ENCODE measurements around the gene HAO1. TPM values are rescaled to one million over a fixed set of nuclear protein-coding genes. Genes with fewer than 3 reads are reported as not detected.

Gene HAO1
- total RNA-seq, 3 donors from 2014 or later, result not detected

DNA sequence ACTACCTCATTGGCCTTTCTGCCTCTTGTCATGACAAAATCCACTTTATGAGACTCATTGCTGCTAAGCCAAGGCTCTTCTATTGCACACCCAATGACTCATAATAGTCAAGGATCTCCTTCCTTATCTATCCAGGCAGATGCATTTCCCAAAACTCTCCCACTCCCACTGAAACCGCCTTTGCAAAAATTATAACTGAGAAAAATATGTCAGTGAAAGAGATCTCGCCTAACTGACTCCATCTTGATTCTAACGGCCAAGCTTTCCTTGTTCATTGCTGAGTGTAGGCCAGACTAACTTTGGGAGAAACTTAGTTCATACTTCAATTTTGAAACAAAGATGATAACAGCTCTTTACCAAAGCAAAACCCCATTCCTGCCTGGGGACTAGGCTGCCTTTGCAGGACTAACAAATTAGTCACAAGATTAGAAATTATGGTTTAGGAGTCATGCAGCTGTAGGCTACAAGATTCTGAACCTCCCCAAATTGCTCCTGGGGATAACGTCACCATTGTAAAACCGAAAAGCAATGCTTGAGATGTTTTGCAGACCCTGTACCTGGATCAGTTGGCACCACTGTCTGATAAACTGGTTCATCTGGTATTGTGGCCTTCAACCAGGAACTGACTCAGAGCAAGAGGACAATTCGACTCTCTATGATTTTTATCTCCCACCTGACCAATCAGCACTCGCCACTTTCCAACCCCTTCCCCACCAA lies 47.1 kb downstream of the HAO1 start:
- DNase-seq, result no peak
- no peak for ATAC-seq
- intact Hi-C loops (cut with DNase I, micrococcal nuclease), result no loop called here
- Histone ChIP-seq H3K36me3 (ENCODE audit: low read depth) (no peaks in the 10 kb centered on the region), H3K4me3 (no peak overlapping the region), H3K9me3 (no peaks in the 10 kb centered on the region), H3K4me1 (ENCODE audit: low read depth) (no peaks in the 10 kb centered on the region)
- TF ChIP-seq, protein P1, sequence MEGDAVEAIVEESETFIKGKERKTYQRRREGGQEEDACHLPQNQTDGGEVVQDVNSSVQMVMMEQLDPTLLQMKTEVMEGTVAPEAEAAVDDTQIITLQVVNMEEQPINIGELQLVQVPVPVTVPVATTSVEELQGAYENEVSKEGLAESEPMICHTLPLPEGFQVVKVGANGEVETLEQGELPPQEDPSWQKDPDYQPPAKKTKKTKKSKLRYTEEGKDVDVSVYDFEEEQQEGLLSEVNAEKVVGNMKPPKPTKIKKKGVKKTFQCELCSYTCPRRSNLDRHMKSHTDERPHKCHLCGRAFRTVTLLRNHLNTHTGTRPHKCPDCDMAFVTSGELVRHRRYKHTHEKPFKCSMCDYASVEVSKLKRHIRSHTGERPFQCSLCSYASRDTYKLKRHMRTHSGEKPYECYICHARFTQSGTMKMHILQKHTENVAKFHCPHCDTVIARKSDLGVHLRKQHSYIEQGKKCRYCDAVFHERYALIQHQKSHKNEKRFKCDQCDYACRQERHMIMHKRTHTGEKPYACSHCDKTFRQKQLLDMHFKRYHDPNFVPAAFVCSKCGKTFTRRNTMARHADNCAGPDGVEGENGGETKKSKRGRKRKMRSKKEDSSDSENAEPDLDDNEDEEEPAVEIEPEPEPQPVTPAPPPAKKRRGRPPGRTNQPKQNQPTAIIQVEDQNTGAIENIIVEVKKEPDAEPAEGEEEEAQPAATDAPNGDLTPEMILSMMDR (IDR thresholded peaks at IDR 0.05), result no peak

DNA sequence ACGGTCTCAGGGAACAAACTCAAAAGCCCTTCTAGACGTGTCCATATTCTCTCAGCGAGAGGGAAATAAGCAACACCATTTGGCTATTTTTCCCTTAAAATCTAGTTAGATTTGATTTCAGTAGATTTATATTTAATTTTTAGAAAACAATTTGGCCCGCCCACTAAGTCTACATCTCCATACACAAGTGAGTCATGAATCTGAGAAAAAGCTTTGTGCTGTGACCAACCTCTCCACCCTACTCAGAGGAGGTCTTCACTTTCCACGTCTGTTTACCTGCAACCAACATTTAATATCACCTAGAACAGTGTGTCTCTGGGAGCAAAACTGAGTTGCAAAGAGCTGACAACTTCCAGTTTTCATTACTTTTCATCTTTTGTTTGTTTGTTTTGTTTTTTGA lies 48.6 kb downstream of the HAO1 start:
- ATAC-seq (no peak), DNase-seq (no peak)
- Histone ChIP-seq H3K4me1 (ENCODE audit: low read depth) (no peaks in the 10 kb centered on the region), H3K4me3 (no peak overlapping the region), H3K9me3 (no peaks in the 10 kb centered on the region), H3K36me3 (ENCODE audit: low read depth) (no peaks in the 10 kb centered on the region)
- TF ChIP-seq, protein P1 (IDR thresholded peaks at IDR 0.05), result no peak
- intact Hi-C loops (cut with DNase I, micrococcal nuclease), result no loop called here

DNA sequence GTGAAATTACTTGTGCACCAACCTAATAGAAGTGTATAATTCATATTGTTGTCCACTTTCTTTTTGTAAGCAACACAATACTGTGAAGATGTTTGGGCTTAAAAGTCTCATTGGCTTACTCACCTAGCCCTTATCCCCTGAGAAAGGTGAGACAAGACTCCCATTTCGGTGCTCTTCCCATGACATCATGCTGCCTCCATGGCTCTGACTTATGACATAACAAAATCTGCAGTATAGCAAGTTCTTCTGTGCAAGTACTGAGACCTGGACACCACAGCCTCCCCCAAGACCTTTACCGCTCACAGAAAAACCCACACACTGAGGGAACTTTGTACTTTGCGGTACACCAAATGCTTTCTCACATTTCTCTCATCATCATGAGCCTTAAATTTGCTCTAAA lies 50.5 kb downstream of the HAO1 start:
- intact Hi-C loops (cut with DNase I, micrococcal nuclease), result no loop called here
- H3K9me3 ChIP-seq, result no peaks in the 10 kb centered on the region
- ATAC-seq (no peak), DNase-seq (no peak)
- no peaks in the 10 kb centered on the region for H3K4me1 ChIP-seq (ENCODE audit: low read depth)
- H3K4me3 ChIP-seq, result no peak overlapping the region
- TF ChIP-seq, protein P1 (IDR thresholded peaks at IDR 0.05), result no peak
- H3K36me3 ChIP-seq (ENCODE audit: low read depth), result no peaks in the 10 kb centered on the region

DNA sequence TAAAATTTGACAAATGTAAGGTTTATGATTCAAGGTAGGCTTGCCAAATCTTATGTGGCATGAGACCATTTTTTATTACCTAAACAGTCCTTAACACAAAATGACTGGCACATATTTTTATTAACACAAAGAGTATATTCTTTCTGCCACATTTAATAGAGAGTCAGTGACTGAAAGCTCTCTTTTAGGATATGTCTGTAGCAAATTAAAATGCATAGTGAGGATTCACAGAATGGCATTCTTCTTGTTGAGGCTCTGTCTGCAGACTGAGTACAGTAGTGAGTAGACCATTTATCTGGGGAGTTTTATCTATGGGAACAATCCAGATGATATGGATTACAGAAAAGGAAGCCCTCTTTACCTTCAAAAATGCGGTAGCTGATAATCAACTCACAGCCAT lies 56.5 kb downstream of the HAO1 start:
- Histone ChIP-seq H3K4me1 (ENCODE audit: low read depth) (no peaks in the 10 kb centered on the region), H3K9me3 (no peaks in the 10 kb centered on the region), H3K4me3 (no peak overlapping the region), H3K36me3 (ENCODE audit: low read depth) (no peaks in the 10 kb centered on the region)
- intact Hi-C loops (cut with DNase I, micrococcal nuclease), result no loop called here
- TF ChIP-seq, protein P1 (IDR thresholded peaks at IDR 0.05), result no peak
- DNase-seq (no peak), ATAC-seq (no peak)

DNA sequence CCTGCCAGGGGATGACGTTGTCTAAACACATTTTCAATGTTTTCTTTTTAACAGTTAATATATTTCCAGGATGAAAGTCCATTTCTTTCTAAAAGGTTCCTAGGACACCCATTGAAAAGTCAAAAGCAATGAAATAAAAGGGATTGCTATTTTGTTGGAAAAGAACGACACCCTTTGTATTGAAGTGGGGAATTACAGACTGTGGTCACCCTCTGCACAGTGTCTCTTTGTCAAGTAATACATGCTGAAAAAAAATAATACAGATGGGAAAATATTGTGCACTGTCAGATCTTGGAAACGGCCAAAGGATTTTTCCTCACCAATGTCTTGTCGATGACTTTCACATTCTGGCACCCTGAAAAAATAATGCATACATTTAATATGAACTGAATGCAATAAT lies 56.9 kb downstream of the HAO1 start:
- H3K36me3 ChIP-seq (ENCODE audit: low read depth), result no peaks in the 10 kb centered on the region
- no peak for DNase-seq
- ATAC-seq, result no peak
- no peaks in the 10 kb centered on the region for H3K9me3 ChIP-seq
- intact Hi-C loops (cut with DNase I, micrococcal nuclease), result no loop called here
- no peaks in the 10 kb centered on the region for H3K4me1 ChIP-seq (ENCODE audit: low read depth)
- H3K4me3 ChIP-seq, result no peak overlapping the region
- TF ChIP-seq, protein P1 (IDR thresholded peaks at IDR 0.05), result no peak

DNA sequence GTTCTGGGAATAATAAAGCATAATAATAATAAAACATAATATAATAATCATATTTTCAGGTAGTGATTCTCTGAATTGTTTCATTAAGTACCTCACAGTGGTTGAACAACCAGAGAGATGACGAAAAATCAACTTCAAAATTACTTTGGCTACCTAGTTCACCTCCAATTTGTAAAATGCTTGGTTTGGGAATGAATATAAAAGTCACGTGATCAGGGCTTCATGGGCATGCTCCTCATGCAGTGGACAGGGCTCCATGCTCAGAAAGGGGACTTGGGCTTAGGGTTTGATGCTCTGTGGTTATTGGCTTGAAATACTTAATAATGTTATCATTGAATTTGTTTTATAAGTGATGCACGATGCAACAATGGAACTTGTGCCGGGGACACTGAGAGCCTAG lies 58.2 kb downstream of the HAO1 start:
- TF ChIP-seq, protein P1 (IDR thresholded peaks at IDR 0.05), result no peak
- no peak for DNase-seq
- intact Hi-C loops (cut with DNase I, micrococcal nuclease), result no loop called here
- no peak for ATAC-seq
- Histone ChIP-seq H3K36me3 (ENCODE audit: low read depth) (no peaks in the 10 kb centered on the region), H3K4me3 (no peak overlapping the region), H3K4me1 (ENCODE audit: low read depth) (no peaks in the 10 kb centered on the region), H3K9me3 (no peaks in the 10 kb centered on the region)

All from mucosa of descending colon (tissue), 3 donors.